ENCODE data around the gene ABHD10. TPM values are rescaled to one million over a fixed set of nuclear protein-coding genes. Genes with fewer than 3 reads are reported as not detected.
"Not testable (repeated sequence)": the region's sequence is repeated elsewhere in the genome, so short reads cannot be mapped to it uniquely, and the experiment has no call there.

The ABHD10 gene
- polyA plus RNA-seq, 4 donors: 38.4 to 56.3 (median 51.3) TPM

DNA sequence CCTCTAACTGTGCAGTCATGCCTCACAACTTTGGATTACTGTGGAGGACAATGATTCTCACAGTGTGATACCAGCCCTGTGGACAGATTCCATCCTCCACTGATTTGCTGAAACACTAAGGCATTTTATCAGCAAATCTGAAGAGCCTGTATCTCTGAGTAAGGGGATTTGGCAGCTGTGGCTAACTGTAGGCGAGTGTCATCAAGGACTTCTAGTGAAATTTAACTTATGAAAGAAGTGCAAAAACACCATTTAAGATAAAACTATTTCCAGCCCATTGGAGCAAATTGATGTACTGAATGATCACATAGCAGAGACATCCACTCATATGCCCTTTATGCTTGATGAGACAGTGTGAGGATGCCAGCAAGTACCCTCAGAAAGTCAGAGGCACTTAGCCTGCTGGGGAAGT is 41.9 kb downstream of the ABHD10 start:
- DNase-seq (ENCODE audit: low read depth in 4 of 4, low spot score in 3 of 4): no peak

DNA sequence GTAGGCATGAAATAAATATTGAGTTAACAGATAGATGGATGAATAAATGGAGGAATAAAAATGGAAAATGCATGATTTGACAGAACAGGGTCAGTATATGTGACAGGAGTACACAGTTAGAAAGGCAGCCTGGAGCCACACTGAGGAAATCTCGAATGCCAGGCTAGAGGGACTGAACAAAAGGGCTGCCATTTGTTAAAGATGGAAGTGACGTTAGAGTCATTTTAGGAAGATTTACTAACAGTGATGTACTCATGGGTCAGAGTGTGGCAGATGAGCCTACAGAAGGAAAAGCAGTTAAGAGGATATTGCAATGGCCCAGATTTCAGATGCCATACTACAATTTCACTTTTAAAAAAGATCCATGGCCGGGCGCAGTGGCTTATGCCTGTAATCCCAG is 48.3 kb downstream of the ABHD10 start:
- DNase-seq (ENCODE audit: low read depth in 4 of 4, low spot score in 3 of 4): no peak

- DNase-seq (ENCODE audit: low read depth in 4 of 4, low spot score in 3 of 4): no peak
These were observed 49.0 kb downstream of the ABHD10 start for GRCh38 chr3:112027826-112028225.

DNA sequence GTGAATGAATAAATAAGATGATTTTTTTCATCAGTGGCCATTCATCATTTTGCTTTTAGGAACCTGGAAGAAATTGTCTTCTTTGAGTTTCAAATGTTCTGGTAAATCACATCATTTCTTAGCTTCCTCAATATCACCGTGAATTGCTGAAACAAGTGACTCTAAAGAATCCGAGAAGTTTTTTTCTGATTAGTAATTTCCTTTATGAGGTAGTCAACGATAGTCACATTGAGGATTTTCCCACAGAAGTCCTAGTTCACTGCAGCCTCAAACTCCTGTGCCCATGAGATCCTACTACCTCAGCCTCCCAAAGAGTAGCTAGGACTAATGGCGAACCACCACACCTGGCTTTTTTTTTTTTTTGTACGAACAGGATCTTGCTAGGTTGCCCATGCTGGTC is 52.1 kb downstream of the ABHD10 start:
- no peak for DNase-seq (ENCODE audit: low read depth in 4 of 4, low spot score in 3 of 4)

DNA sequence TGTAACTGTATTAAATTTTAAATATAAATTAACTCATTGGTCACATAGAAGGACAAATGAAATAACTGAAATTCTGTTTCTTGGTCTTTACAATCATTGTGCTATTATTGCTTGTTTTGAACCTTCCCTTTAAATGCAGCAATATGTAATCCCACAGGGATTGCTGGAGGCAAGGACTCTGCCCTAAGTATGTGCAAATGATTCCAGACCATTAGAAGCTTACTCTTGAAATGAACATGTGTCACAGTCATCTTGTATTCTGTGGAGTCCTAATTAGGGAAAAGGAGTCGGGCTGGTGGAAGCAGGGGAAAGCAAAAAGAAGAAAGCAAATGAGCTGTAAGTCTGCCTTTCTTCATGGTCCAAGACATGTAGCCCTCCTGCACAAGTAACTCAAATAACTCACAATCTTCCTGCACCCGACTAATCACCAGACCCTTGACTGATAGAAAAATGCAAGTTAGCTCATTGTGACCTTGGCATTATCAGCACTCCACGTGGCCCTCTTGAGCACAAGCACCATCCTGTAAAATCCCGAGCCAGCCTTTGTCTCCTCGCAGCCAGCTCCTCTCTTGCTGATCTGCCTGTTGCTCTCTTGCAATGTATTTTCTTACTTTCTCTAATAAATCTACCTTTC is 53.4 kb downstream of the ABHD10 start:
- DNase-seq (ENCODE audit: low read depth in 4 of 4, low spot score in 3 of 4): no peak

- no peak for DNase-seq (ENCODE audit: low read depth in 4 of 4, low spot score in 3 of 4)
These were observed 55.6 kb downstream of the ABHD10 start, which contains the start of gene TMPRSS7 for GRCh38 chr3:112034436-112034835. TSS of gene TMPRSS7 (plus strand) at chr3:112034736. CDS start at chr3:112034846, 110 bp downstream.

DNA sequence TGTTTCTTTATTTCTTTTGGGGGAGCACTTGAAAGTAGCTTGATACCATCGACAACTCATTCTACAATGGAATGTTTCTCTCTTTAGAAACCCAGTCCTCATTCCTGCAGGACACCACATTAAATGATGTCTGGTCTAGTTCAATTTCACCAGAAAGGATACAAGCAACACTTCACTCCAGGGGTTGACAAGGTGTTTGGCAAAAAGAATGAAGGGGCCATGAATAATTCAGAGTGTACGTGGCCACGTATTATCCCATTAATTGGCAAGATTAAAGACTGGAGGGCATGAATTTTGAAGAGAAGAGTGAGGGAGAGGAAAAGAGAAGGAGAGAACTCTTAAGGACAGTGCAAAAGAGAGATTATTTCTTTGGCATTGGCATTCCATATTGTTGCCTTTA is 56.4 kb downstream of the ABHD10 start:
- no peak for DNase-seq (ENCODE audit: low read depth in 4 of 4, low spot score in 3 of 4)

DNA sequence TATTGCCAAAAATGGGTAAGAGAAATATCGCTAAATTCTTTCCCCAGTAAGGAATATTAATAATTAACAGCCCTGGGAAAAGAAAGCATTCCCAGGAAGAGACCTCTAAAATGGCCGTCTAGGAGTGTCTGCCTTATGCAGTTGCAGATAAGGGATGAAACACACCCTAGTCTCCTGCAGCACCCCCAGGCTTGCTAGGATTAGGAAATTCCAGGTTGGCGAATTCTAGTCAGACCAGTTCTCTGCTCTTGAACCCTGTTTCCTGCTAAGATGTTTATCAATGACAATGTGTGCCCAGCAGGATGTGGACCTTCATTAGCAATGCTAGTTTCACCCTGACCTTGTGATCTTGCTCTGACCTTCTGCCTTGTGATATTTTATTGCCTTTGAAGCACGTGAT is 58.4 kb downstream of the ABHD10 start:
- DNase-seq (ENCODE audit: low read depth in 4 of 4, low spot score in 3 of 4): not testable (repeated sequence)

DNA sequence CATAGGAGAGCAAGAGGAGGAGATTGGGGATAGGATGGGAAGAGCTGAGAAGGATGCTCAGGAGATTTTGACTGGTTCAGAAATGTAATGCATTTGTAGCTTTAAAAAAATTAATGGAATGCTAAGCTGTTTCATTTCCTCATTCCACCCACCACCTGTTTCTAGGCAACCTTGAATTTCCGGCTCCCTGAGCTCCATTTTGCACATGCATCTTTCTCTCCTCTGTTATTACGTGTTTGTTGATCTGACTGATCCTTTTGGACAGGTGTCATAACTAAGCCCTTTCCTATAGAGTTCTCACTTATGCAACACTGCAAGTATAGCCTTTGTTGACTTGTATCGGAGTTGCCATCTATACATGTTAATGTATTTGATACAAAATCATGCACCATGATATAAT is 60.0 kb downstream of the ABHD10 start:
- no peak for DNase-seq (ENCODE audit: low read depth in 4 of 4, low spot score in 3 of 4)

DNA sequence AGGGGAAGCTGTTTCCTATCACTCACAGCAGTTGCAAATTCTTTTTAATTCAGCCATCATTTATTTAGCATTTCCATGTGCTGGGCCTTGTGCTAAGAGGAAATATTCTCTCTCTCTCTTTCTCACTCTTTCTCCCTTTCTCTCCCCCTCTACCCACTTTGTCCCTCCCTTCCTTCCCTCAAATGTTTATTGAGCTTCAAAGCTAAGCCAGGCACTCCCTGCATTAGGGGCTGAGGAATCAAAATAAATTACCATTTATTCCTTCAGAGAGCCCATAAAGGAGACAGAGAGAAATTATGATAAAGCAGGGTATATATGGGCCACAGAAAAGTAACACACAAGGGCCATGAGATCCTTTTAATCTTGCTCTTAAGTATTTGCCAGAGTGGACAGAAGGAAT is 62.5 kb downstream of the ABHD10 start:
- no peak for DNase-seq (ENCODE audit: low read depth in 4 of 4, low spot score in 3 of 4)

DNA sequence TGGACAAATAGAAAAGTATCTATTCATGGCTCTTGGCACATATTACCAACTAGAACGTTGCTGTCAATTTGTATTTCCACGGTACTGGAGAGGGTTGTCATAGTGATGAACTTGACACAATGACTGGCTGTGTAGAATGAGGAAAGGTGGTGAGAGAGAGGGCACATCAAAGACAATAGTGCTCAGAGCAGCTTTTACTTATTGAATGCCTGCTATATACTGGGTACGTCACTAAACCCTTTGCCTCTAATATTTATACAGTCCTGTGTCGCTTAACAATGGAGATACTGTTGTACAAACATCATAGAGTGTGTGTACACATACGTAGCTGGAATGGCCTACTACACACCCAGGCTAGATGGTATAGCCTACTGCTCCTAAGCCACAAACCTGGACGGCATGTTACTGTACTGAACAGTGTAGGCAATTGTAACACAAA is 64.0 kb downstream of the ABHD10 start:
- no peak for DNase-seq (ENCODE audit: low read depth in 4 of 4, low spot score in 3 of 4)

Other genes starting within 250 kb of the ABHD10 start
- 100 to 1,000 TPM in 2 of 4 donors, 10 to 100 TPM in 2; 29.8 to 100 (median 94.9) TPM for gene PHLDB2, start 119.8 kb upstream of the ABHD10 start, polyA plus RNA-seq (ENCODE audit: insufficient read length in 4 of 4)
- 1 to 10 TPM; 1.4 to 3.5 (median 2.2) TPM for gene TAGLN3, start 19.9 kb downstream of the ABHD10 start, polyA plus RNA-seq (ENCODE audit: insufficient read length in 4 of 4)
- not detected for gene TMPRSS7, start 55.7 kb downstream of the ABHD10 start, polyA plus RNA-seq (ENCODE audit: insufficient read length in 4 of 4)
- gene C3orf52, start 107.4 kb downstream of the ABHD10 start, polyA plus RNA-seq (ENCODE audit: insufficient read length in 4 of 4): 1 to 10 TPM; 6.1 to 8.3 (median 7.4) TPM
- 1 to 10 TPM; 1.6 to 3.5 (median 2.4) TPM for gene GCSAM, start 154.2 kb downstream of the ABHD10 start, polyA plus RNA-seq (ENCODE audit: insufficient read length in 4 of 4)

All from left renal pelvis (tissue), 4 donors.